HEK293T (cell line): ENCODE results near the gene SDC3.

ENCODE experiments used
- CTCF ChIA-PET: fragments of 350-600 bp; formaldehyde crosslinking; extraction: SDS; loops from one replicate; lab custom pipeline; 2021; ENCODE audit warnings: antibody characterized with exemption, inconsistent platforms; lab: Yijun Ruan, JAX
- POLR2A ChIA-PET: fragments of 350-600 bp; formaldehyde crosslinking; extraction: SDS; loops from one replicate; lab custom pipeline; 2020; ENCODE audit warnings: antibody characterized with exemption, inconsistent platforms; lab: Yijun Ruan, JAX
- DNase-seq: peaks from one replicate; pipeline ENCODE4 v3.0.0; 2012; ENCODE audit warnings: mixed read lengths; ENCODE audit errors: extremely low spot score
- ARNT ChIP-seq: fragments of 450-650 bp; IDR thresholded peaks from 2 replicates; pipeline ENCODE4 v1.6.1; 2017; ENCODE audit warnings: mild to moderate bottlenecking
- BHLHE40 ChIP-seq: fragments of 450-650 bp; IDR thresholded peaks from 2 replicates; pipeline ENCODE4 v1.6.1; 2016; ENCODE audit warnings: mild to moderate bottlenecking, moderate library complexity, borderline replicate concordance
- CTBP1 ChIP-seq: fragments of 450-650 bp; IDR thresholded peaks from 2 replicates; pipeline ENCODE4 v1.6.1; 2016; ENCODE audit warnings: borderline replicate concordance
- ELF4 ChIP-seq: fragments of 450-650 bp; IDR thresholded peaks from 2 replicates; pipeline ENCODE4 v1.6.1; 2017; ENCODE audit warnings: antibody characterized with exemption
- FOXA1 ChIP-seq: fragments of 450-650 bp; IDR thresholded peaks from 2 replicates; pipeline ENCODE4 v1.6.1; 2016; ENCODE audit warnings: mild to moderate bottlenecking
- FOXK2 ChIP-seq: fragments of 450-650 bp; IDR thresholded peaks from 2 replicates; pipeline ENCODE4 v1.6.1; 2016; ENCODE audit warnings: mild to moderate bottlenecking
- FOXM1 ChIP-seq: fragments of 450-650 bp; IDR thresholded peaks from 2 replicates; pipeline ENCODE4 v1.6.1; 2017; ENCODE audit warnings: mild to moderate bottlenecking, borderline replicate concordance
- HDGF ChIP-seq: fragments of 450-650 bp; IDR thresholded peaks from 2 replicates; pipeline ENCODE4 v1.6.1; 2017; ENCODE audit warnings: antibody characterized with exemption, borderline replicate concordance
- L3MBTL2 ChIP-seq: fragments of 450-650 bp; conservative IDR thresholded peaks from 2 replicates; pipeline ENCODE4 v1.6.1; 2016; ENCODE audit warnings: mild to moderate bottlenecking
- LEF1 ChIP-seq: fragments of 450-650 bp; IDR thresholded peaks from 2 replicates; pipeline ENCODE4 v1.6.1; 2017; ENCODE audit warnings: mild to moderate bottlenecking, borderline replicate concordance
- NFRKB ChIP-seq: fragments of 450-650 bp; IDR thresholded peaks from 2 replicates; pipeline ENCODE4 v1.6.1; 2016; ENCODE audit warnings: mild to moderate bottlenecking, moderate library complexity
- SP1 ChIP-seq: fragments of 450-650 bp; IDR thresholded peaks from 2 replicates; pipeline ENCODE4 v1.6.1; 2017
- SUZ12 ChIP-seq: fragments of 450-650 bp; IDR thresholded peaks from 2 replicates; pipeline ENCODE4 v1.6.1; 2016; ENCODE audit warnings: mild to moderate bottlenecking
- TARDBP ChIP-seq: fragments of 450-650 bp; IDR thresholded peaks from 2 replicates; pipeline ENCODE4 v1.6.1; 2016
- ZNF384 ChIP-seq: fragments of 450-650 bp; IDR thresholded peaks from 2 replicates; pipeline ENCODE4 v1.6.1; 2016
- TF ChIP-seq, protein P1 (sequence below): fragments of 450-650 bp; IDR thresholded peaks from 2 replicates; pipeline ENCODE4 v1.6.1; 2016

SDC3 gene

DNA sequence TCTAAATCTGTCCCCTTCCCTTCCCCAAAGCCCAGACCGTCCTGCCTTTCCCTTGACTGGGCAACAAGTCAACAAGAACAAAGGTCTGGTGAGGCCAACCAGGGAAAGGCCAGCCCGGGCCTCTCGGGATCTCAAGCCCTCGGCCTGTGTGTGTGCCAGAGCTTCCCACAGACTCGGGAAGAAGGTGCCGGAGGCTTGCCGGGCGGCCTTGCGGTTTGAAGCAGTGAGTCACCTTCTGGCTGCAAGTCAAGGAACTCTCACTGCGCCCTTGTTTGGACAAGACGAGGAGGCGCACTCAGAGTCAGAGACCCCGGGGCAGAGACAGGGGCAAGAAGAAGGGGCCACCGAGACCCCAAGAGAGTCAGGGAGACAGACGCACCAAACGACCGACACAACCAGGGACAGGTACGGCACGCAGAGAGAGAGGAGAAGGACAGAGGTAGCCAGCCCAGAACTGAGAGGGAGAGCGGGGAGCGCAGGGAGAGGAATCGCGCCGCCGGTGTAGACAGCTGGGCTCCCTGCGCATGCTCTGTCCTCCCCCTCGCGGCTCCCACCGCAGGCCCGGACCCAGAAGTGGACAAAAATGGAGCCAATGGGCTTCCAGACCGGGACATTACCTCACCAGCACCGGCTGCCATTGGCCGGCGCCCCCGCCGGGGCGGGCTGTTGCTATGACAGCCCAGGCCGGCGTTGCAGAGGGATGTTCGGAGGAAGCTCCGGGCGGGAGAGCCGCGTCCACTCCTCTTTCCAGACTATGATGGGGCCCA is 84.4 kb downstream of the SDC3 start:
- ChIA-PET POLR2A (interaction anchor here (0.7 to 2.3 kb wide), 17 partner anchors 9 to 1643 kb away, joined by 3 to 10 read pairs (median 4); partner anchors contain the start of gene SRSF4), CTCF (interaction anchor here (0.9 to 1.2 kb wide), 2 partner anchors 22 kb away, joined by 3 read pairs; no protein-coding TSS in a partner anchor)
- peak; percentile 100 for DNase-seq
- TF ChIP-seq FOXK2: no peak
- TF ChIP-seq ZNF384: no peak
- no peak for TF ChIP-seq ELF4
- TF ChIP-seq TARDBP: no peak

DNA sequence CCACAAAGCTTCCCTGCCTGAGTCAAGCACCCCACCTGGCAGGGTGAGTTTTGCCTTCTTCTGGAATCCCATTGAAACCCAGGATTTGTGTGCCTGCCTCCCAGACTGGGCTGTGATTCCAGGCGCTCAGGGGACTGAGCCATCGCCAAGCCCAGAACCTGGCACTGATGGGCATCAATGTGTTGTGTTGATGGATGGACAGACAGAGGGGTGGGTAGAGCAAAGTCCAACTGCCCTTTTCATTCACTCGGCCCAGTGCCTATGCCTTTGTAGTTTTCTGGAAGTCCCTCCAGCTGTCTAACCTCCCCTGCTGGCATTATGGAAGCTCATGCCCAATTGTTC is 85.0 kb downstream of the SDC3 start:
- ChIA-PET POLR2A (interaction anchor here (0.7 to 2.3 kb wide), 12 partner anchors 9 to 1642 kb away, joined by 3 to 10 read pairs (median 6); partner anchors contain the start of gene SRSF4), CTCF (interaction anchor here (1.2 kb wide), 1 partner anchor 21 kb away, joined by 3 read pairs; no protein-coding TSS in a partner anchor)
- DNase-seq: no peak
- TF ChIP-seq L3MBTL2 (no peak), SP1 (no peak), ARNT (no peak)

DNA sequence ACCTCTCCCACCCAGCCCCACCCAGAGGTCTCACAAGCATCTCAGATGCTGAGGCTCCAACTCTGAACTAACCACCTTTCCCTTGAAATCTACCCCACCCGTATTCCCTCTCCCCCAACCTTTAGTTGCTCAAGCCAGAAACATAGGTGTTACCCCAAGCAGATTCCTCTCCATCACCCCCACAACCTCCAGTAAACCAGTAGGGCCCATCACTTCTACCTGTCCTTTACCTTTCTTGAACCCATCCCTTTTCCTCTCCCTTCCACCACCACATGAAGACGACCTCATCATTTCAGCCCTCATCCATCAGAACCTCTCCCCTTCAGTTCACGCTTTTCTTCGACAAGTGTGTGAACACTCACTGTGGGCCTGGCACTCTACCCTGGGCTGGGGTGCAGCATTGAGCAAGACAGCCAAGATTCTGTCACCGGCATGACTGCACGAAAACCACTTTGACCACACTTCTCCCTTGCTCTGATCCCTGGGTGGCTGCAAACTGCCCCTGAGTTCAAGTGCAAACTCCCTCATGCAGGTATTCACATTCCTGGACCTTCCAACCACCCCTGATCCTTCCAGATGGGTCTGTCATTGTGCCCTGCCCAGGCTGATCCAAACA is 85.5 kb downstream of the SDC3 start:
- ChIA-PET CTCF (interaction anchor here (1.2 kb wide), 1 partner anchor 21 kb away, joined by 3 read pairs; no protein-coding TSS in a partner anchor), POLR2A (interaction anchor here (0.7 to 2.3 kb wide), 10 partner anchors 9 to 1641 kb away, joined by 3 to 10 read pairs (median 6); partner anchors contain the start of gene SRSF4)
- TF ChIP-seq FOXA1 (no peak), LEF1 (no peak), ARNT (no peak), NFRKB (no peak), FOXM1 (no peak), CTBP1 (no peak), FOXK2 (no peak)
- TF ChIP-seq, protein P1, sequence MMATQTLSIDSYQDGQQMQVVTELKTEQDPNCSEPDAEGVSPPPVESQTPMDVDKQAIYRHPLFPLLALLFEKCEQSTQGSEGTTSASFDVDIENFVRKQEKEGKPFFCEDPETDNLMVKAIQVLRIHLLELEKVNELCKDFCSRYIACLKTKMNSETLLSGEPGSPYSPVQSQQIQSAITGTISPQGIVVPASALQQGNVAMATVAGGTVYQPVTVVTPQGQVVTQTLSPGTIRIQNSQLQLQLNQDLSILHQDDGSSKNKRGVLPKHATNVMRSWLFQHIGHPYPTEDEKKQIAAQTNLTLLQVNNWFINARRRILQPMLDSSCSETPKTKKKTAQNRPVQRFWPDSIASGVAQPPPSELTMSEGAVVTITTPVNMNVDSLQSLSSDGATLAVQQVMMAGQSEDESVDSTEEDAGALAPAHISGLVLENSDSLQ: no peak
- no peak for DNase-seq

DNA sequence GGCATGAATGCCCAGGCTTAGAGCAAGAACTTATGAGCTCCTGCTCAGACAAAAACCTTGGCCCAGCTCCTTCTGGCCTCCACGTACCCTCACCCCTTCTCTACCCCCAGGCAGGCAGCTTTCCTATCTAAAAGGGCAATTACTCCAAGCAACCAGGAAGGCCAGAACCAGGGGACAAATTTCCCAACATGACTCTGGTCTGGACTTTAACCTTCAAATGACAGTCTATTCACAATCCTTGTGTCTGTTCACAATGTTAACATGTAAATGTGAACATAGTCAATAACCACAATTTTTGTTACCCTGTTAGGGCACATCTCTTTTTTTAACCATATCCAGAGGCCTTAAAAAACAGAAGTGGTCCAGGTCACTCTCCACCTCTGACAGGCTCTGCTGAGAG is 86.6 kb downstream of the SDC3 start:
- ChIA-PET POLR2A (interaction anchor here (0.8 kb wide), 1 partner anchor 10 kb away, joined by 3 read pairs; no protein-coding TSS in a partner anchor), CTCF (interaction anchor here (0.6 to 3.4 kb wide), 2 partner anchors 21 to 166 kb away, joined by 3 to 9 read pairs; no protein-coding TSS in a partner anchor)
- no peak for DNase-seq
- TF ChIP-seq L3MBTL2 (no peak), HDGF (no peak), ZNF384 (no peak), SUZ12 (no peak), NFRKB (no peak), LEF1 (no peak), FOXA1 (no peak), FOXM1 (no peak), TARDBP (no peak), ARNT (no peak), SP1 (no peak), ELF4 (no peak), BHLHE40 (no peak), CTBP1 (no peak), FOXK2 (no peak)
- TF ChIP-seq, protein P1: no peak

DNA sequence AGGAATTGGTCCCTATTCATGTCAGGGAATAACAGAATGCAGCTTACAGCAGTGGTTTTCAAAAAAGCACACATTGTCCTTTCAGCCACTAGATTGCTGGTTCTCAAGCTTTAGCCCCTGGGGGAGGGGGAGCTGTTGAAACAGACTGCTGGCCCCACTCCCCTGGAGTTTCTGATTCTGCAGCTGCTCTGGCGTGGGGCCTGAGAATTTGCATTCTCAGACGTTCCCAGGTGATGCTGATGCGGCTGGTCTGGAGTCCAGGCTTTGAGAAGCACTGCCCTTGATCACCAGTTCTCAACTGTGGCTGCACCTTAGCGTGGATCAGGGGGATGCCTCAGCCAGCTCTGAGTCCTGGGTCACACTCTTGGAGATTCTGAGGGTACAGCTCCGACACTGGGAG is 88.3 kb downstream of the SDC3 start:
- CTCF ChIA-PET: interaction anchor here (3.4 kb wide), 1 partner anchor 19 kb away, joined by 9 read pairs; no protein-coding TSS in a partner anchor
- no peak for TF ChIP-seq ELF4
- TF ChIP-seq FOXM1: no peak
- TF ChIP-seq ZNF384: no peak
- TF ChIP-seq FOXA1: no peak
- TF ChIP-seq TARDBP: no peak
- TF ChIP-seq HDGF: no peak
- TF ChIP-seq BHLHE40: no peak
- no peak for TF ChIP-seq CTBP1
- TF ChIP-seq NFRKB: no peak
- no peak for TF ChIP-seq LEF1
- TF ChIP-seq L3MBTL2: no peak
- TF ChIP-seq SP1: no peak
- TF ChIP-seq, protein P1: no peak
- TF ChIP-seq SUZ12: no peak
- no peak for TF ChIP-seq ARNT
- TF ChIP-seq FOXK2: no peak
- POLR2A ChIA-PET: interaction anchor here (0.9 kb wide), 1 partner anchor 9 kb away, joined by 4 read pairs; no protein-coding TSS in a partner anchor
- no peak for DNase-seq
